Left colon (tissue), 2 donors: ENCODE results near the gene MSANTD1. TPM values are rescaled to one million over a fixed set of nuclear protein-coding genes. Genes with fewer than 3 reads are reported as not detected.

Source experiments
- ATAC-seq: fragments of 200-7000 bp; cut with Tn5 transposase; one replicate; pipeline ENCODE4 v1.9.1; 2020; ENCODE audit warnings: mild to moderate bottlenecking, moderate library complexity
- DNase-seq, 2 donors: peaks; one replicate each; pipeline ENCODE4 v3.0.0-alpha.2; 2020
- intact Hi-C, 2 donors: fragments of 100-400 bp; cut with DNase I in 1 of 2; cut with micrococcal nuclease in 1 of 2; formaldehyde crosslinking; loops; one replicate each; pipeline versions ENCODE4 v1.11.2 to v1.14.0; 2022; cut with DNase I, micrococcal nuclease
- total RNA-seq, 2 donors: library from RNA; stranded (reverse); fragmentation: NEBNext Ultra II Directional; extraction: Animal tissue kit (Norgen Biotek cat#: 25700); gene quantifications; one replicate each; pipeline ENCODE4 v1.2.1, GENCODE V29; 2021
- donor health status: DM: no; HTN: no; CAD: no.
- donor health status: DM: yes; HTN: yes; CAD: no.

The MSANTD1 gene
- total RNA-seq, 2 donors from 2014 or later, result 0.73 to 0.82 TPM

- DNase-seq (no peak), ATAC-seq (no peak)
- intact Hi-C loops, result no loop called here
These were observed 28.0 kb downstream of the MSANTD1 start for GRCh38 chr4:3276986-3277385.

GRCh38 chr4:3280466-3280865, 31.5 kb downstream of the MSANTD1 start:
- no peak for DNase-seq

GRCh38 chr4:3283483-3283882, 34.5 kb downstream of the MSANTD1 start:
- intact Hi-C loops, result no loop called here
- ATAC-seq, result no peak
- DNase-seq, result no peak

More at GRCh38 chr4:3280466-3280865, 31.5 kb downstream of the MSANTD1 start:
- no peak for ATAC-seq
- intact Hi-C loops, result no loop called here

GRCh38 chr4:3283916-3284315, 35.0 kb downstream of the MSANTD1 start:
- intact Hi-C loops, result no loop called here
- ATAC-seq, result no peak
- DNase-seq, result no peak

- ATAC-seq (no peak), DNase-seq (no peak)
- intact Hi-C loops, result no loop called here
These were observed 36.0 kb downstream of the MSANTD1 start for GRCh38 chr4:3284734-3285557.

- ATAC-seq, result no peak
- DNase-seq, result peak in 1 of 2 donors; percentile 41
- intact Hi-C loops, result no loop called here
These were observed 36.8 kb downstream of the MSANTD1 start for GRCh38 chr4:3285558-3286334.

- DNase-seq (no peak), ATAC-seq (no peak)
- intact Hi-C loops, result no loop called here
These were observed 37.6 kb downstream of the MSANTD1 start for GRCh38 chr4:3286335-3287175.

GRCh38 chr4:3287271-3287971, 38.5 kb downstream of the MSANTD1 start:
- intact Hi-C loops, result no loop called here

GRCh38 chr4:3287972-3288570, 39.1 kb downstream of the MSANTD1 start:
- ATAC-seq (no peak), DNase-seq (no peak)
- intact Hi-C loops, result no loop called here

More at GRCh38 chr4:3287271-3287971, 38.5 kb downstream of the MSANTD1 start:
- ATAC-seq (no peak), DNase-seq (no peak)

GRCh38 chr4:3288571-3289094, 39.7 kb downstream of the MSANTD1 start:
- no peak for DNase-seq
- ATAC-seq, result no peak
- intact Hi-C loops, result no loop called here

GRCh38 chr4:3290476-3290875, 41.5 kb downstream of the MSANTD1 start:
- intact Hi-C loops, result no loop called here
- DNase-seq (no peak), ATAC-seq (no peak)

- intact Hi-C loops, result no loop called here
- ATAC-seq (no peak), DNase-seq (no peak)
These were observed 41.9 kb downstream of the MSANTD1 start for GRCh38 chr4:3290889-3291321.

GRCh38 chr4:3291411-3291968, 42.5 kb downstream of the MSANTD1 start:
- DNase-seq (peak; percentile 66 to 68), ATAC-seq (peak; percentile 38)
- intact Hi-C loops, result no loop called here

GRCh38 chr4:3291969-3292570, 43.1 kb downstream of the MSANTD1 start:
- DNase-seq, result peak; percentile 68 to 81
- ATAC-seq, result peak; percentile 76
- intact Hi-C loops, result no loop called here

- peak; percentile 86 for ATAC-seq
- intact Hi-C loops, result no loop called here
- peak; percentile 96 to 97 for DNase-seq
These were observed 43.8 kb downstream of the MSANTD1 start, which contains the start of gene RGS12 for GRCh38 chr4:3292571-3293400. TSS of gene RGS12 (plus strand) at chr4:3293021. CDS start at chr4:3316171, 23,150 bp downstream.
